Measurements from ENCODE around the gene DHRS13. TPM values are rescaled to one million over a fixed set of nuclear protein-coding genes. Genes with fewer than 3 reads are reported as not detected.
"Not testable (repeated sequence)": the region's sequence is repeated elsewhere in the genome, so short reads cannot be mapped to it uniquely, and the experiment has no call there.

Gene DHRS13
- total RNA-seq, 4 donors from 2014 or later, result 10.6 to 16.2 (median 13.3) TPM

- peaks cover 4 to 24% of the 10 kb centered on the region in 2 donors for H3K4me1 ChIP-seq
- intact Hi-C loops (cut with DNase I), result loop anchor here (5.0 kb wide), 1 partner anchor 41 kb away; no protein-coding TSS in a partner anchor
- no peaks in the 10 kb centered on the region for H3K27me3 ChIP-seq
- H3K4me3 ChIP-seq (replicated peaks in 1 of 3), result no peak overlapping the region
- 79 to 88% methylated on average over 6 to 9 of the region's 9 CpGs for WGBS, 2 donors
- DNase-seq, result no peak
- no peak for TF ChIP-seq POLR2A (IDR thresholded peaks at IDR 0.05)
- no peak overlapping the region for H3K27ac ChIP-seq
- H3K36me3 ChIP-seq, result peaks cover 41 to 54% of the 10 kb centered on the region in 2 donors
- no peaks in the 10 kb centered on the region for H3K9me3 ChIP-seq
These were observed 3.4 kb upstream of the DHRS13 start for GRCh38 chr17:28906276-28906675.

- intact Hi-C loops (cut with DNase I), result loop anchor here (5.0 kb wide), 1 partner anchor 43 kb away; no protein-coding TSS in a partner anchor
- Histone ChIP-seq H3K27ac (no peak overlapping the region), H3K4me3 (replicated peaks in 1 of 3) (no peak overlapping the region), H3K9me3 (no peaks in the 10 kb centered on the region), H3K36me3 (peaks cover 28 to 40% of the 10 kb centered on the region in 2 donors), H3K27me3 (no peaks in the 10 kb centered on the region), H3K4me1 (peaks cover 4 to 24% of the 10 kb centered on the region in 2 donors)
- TF ChIP-seq CTCF (IDR thresholded peaks at IDR 0.05), result no peak
- no peak for TF ChIP-seq POLR2A (IDR thresholded peaks at IDR 0.05)
- DNase-seq, result no peak
- WGBS, 2 donors, result 61 to 69% methylated on average over 4 of the region's 4 CpGs
These were observed 1.9 kb upstream of the DHRS13 start for GRCh38 chr17:28904800-28905199.

GRCh38 chr17:28903546-28903841, 615 bp upstream of the DHRS13 start:
- H3K9me3 ChIP-seq; H3K27ac ChIP-seq; H3K27me3 ChIP-seq; DNase-seq; intact Hi-C loops (cut with DNase I); H3K4me3 ChIP-seq (replicated peaks in 1 of 3): not testable (repeated sequence)
- WGBS, 2 donors, result 61 to 64% methylated on average over 5 of the region's 5 CpGs
- peaks cover 14 to 27% of the 10 kb centered on the region in 2 donors for H3K36me3 ChIP-seq
- peaks cover 4 to 22% of the 10 kb centered on the region in 2 donors for H3K4me1 ChIP-seq

GRCh38 chr17:28901866-28902818, 737 bp downstream of the DHRS13 start:
- Histone ChIP-seq H3K4me1 (peaks cover 11 to 28% of the 10 kb centered on the region in 2 donors), H3K27me3 (no peaks in the 10 kb centered on the region), H3K9me3 (no peaks in the 10 kb centered on the region), H3K36me3 (peaks cover 10 to 15% of the 10 kb centered on the region in 2 donors), H3K4me3 (replicated peaks in 1 of 3) (peak overlapping the region; percentile 21 to 63 (median 58)), H3K27ac (peak overlapping the region; percentile 10 to 73 (median 52))
- no peak for TF ChIP-seq POLR2A (IDR thresholded peaks at IDR 0.05)
- TF ChIP-seq CTCF (IDR thresholded peaks at IDR 0.05), result no peak
- peak; percentile 53 to 62 for DNase-seq
- 9 to 13% methylated on average over 22 to 33 of the region's 62 CpGs for WGBS, 2 donors
- intact Hi-C loops (cut with DNase I), result no loop called here

- no peak for DNase-seq
- no peaks in the 10 kb centered on the region for H3K9me3 ChIP-seq
- no peak overlapping the region for H3K27ac ChIP-seq
- 96 to 98% methylated on average over 11 to 17 of the region's 24 CpGs for WGBS, 2 donors
- peaks cover under 1 to 6% of the 10 kb centered on the region in 2 donors for H3K36me3 ChIP-seq
- TF ChIP-seq CTCF (IDR thresholded peaks at IDR 0.05) (no peak), POLR2A (IDR thresholded peaks at IDR 0.05) (no peak)
- H3K27me3 ChIP-seq, result no peaks in the 10 kb centered on the region
- H3K4me1 ChIP-seq, result peaks cover 11 to 33% of the 10 kb centered on the region in 2 donors
- intact Hi-C loops (cut with DNase I), result no loop called here
- no peak overlapping the region for H3K4me3 ChIP-seq (replicated peaks in 1 of 3)
These were observed 1.7 kb downstream of the DHRS13 start for GRCh38 chr17:28900986-28901726.
